ENCODE results near the gene MYO5A. TPM values are rescaled to one million over a fixed set of nuclear protein-coding genes. Genes with fewer than 3 reads are reported as not detected.
A peak's percentile ranks its signal among the peaks of the same experiment; 100 is the strongest.

MYO5A gene
- total and polyA plus RNA-seq, 3 experiments from 2014 or later: 15.8 to 37.3 (median 31.0) TPM

DNA sequence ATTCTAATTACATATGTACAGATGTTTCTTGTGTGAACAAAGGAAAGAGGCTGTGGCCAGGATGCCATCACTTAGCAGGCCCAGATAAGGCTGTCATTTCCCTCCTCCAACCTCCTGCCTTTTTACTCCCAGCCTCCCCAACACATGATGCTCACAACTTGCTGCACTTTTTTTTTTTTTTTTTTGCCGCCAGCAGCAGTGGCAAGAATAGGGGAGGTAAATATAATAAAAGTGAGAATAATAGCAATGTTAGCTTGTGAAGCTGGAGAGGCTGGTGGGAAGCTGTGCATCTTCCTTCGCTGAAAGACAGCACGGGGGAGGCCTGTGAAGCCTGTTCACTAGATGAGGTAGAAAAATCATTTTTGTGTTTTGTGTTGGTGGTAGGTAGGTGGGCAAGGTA is 190.6 kb downstream of the MYO5A start:
- Mint-ChIP-seq H3K4me1 (peaks cover 0 to under 1% (median under 1%) of the 10 kb centered on the region in 3 donors), H3K9me3 (no peaks in the 10 kb centered on the region), H3K27ac (peak overlapping the region in 4 of 8 donors; percentile 12 to 55 (median 28)), H3K36me3 (peaks cover 0 to 58% (median 12%) of the 10 kb centered on the region in 3 donors), H3K27me3 (no peaks in the 10 kb centered on the region), H3K4me3 (no peak overlapping the region)
- H3K27ac ChIP-seq (ENCODE audit: low read depth, low read length): no peak overlapping the region
- ChIA-PET CTCF (interaction anchor here (1.0 kb wide), 2 partner anchors 9 to 81 kb away, joined by 3 read pairs; no protein-coding TSS in a partner anchor), POLR2A (no interaction called here)
- no peak overlapping the region for H3K4me3 ChIP-seq (ENCODE audit: low read length)
- H3K9me3 ChIP-seq (ENCODE audit: low read length): no peaks in the 10 kb centered on the region
- no peaks in the 10 kb centered on the region for H3K27me3 ChIP-seq (ENCODE audit: insufficient read depth, low read length, poor library complexity, severe bottlenecking)
- no peaks in the 10 kb centered on the region for H3K4me1 ChIP-seq (ENCODE audit: insufficient read depth, low read length)
- no peak for DNase-seq
- H3K36me3 ChIP-seq (ENCODE audit: insufficient read depth, low read length): no peaks in the 10 kb centered on the region

GRCh38 chr15:52337198-52337853 is 191.4 kb downstream of the MYO5A start:
- H3K4me3 ChIP-seq (ENCODE audit: low read length): no peak overlapping the region
- Mint-ChIP-seq H3K9me3 (no peaks in the 10 kb centered on the region), H3K4me1 (peaks cover 2 to 5% (median 4%) of the 10 kb centered on the region in 3 donors), H3K36me3 (peaks cover 0 to 57% (median 14%) of the 10 kb centered on the region in 3 donors), H3K27me3 (no peaks in the 10 kb centered on the region), H3K27ac (peak overlapping the region; percentile 1 to 83 (median 50)), H3K4me3 (no peak overlapping the region)
- ChIA-PET CTCF (no interaction called here), POLR2A (no interaction called here)
- no peak for DNase-seq
- no peaks in the 10 kb centered on the region for H3K4me1 ChIP-seq (ENCODE audit: insufficient read depth, low read length)
- no peaks in the 10 kb centered on the region for H3K36me3 ChIP-seq (ENCODE audit: insufficient read depth, low read length)
- no peaks in the 10 kb centered on the region for H3K27me3 ChIP-seq (ENCODE audit: insufficient read depth, low read length, poor library complexity, severe bottlenecking)
- H3K9me3 ChIP-seq (ENCODE audit: low read length): no peaks in the 10 kb centered on the region
- H3K27ac ChIP-seq (ENCODE audit: low read depth, low read length): no peak overlapping the region

GRCh38 chr15:52336529-52336928 is 192.2 kb downstream of the MYO5A start:
- peaks cover 8 to 13% (median 10%) of the 10 kb centered on the region in 3 donors for H3K4me1 Mint-ChIP-seq
- no peaks in the 10 kb centered on the region for H3K9me3 Mint-ChIP-seq
- H3K4me3 ChIP-seq (ENCODE audit: low read length): no peak overlapping the region
- ChIA-PET CTCF (no interaction called here), POLR2A (no interaction called here)
- no peaks in the 10 kb centered on the region for H3K27me3 Mint-ChIP-seq
- no peaks in the 10 kb centered on the region for H3K9me3 ChIP-seq (ENCODE audit: low read length)
- H3K27me3 ChIP-seq (ENCODE audit: insufficient read depth, low read length, poor library complexity, severe bottlenecking): no peaks in the 10 kb centered on the region
- H3K4me1 ChIP-seq (ENCODE audit: insufficient read depth, low read length): peaks cover 5% of the 10 kb centered on the region
- H3K27ac ChIP-seq (ENCODE audit: low read depth, low read length): no peak overlapping the region
- no peaks in the 10 kb centered on the region for H3K36me3 ChIP-seq (ENCODE audit: insufficient read depth, low read length)
- no peak for DNase-seq
- no peak overlapping the region for H3K4me3 Mint-ChIP-seq
- peak overlapping the region in 6 of 8 donors; percentile 1 to 71 (median 29) for H3K27ac Mint-ChIP-seq
- peaks cover 0 to 53% (median 16%) of the 10 kb centered on the region in 3 donors for H3K36me3 Mint-ChIP-seq

- Mint-ChIP-seq H3K4me3 (no peak overlapping the region), H3K9me3 (no peaks in the 10 kb centered on the region), H3K4me1 (peaks cover 12 to 18% (median 16%) of the 10 kb centered on the region in 3 donors), H3K36me3 (peaks cover 0 to 48% (median 13%) of the 10 kb centered on the region in 3 donors), H3K27ac (peak overlapping the region in 4 of 8 donors; percentile 63 to 75 (median 70)), H3K27me3 (no peaks in the 10 kb centered on the region)
- Histone ChIP-seq H3K27ac (ENCODE audit: low read depth, low read length) (no peak overlapping the region), H3K36me3 (ENCODE audit: insufficient read depth, low read length) (no peaks in the 10 kb centered on the region), H3K27me3 (ENCODE audit: insufficient read depth, low read length, poor library complexity, severe bottlenecking) (no peaks in the 10 kb centered on the region), H3K4me1 (ENCODE audit: insufficient read depth, low read length) (peaks cover 10% of the 10 kb centered on the region), H3K4me3 (ENCODE audit: low read length) (no peak overlapping the region), H3K9me3 (ENCODE audit: low read length) (no peaks in the 10 kb centered on the region)
- DNase-seq: no peak
- CTCF ChIA-PET: interaction anchor here (1.5 kb wide), 1 partner anchor 10 kb away, joined by 5 read pairs; no protein-coding TSS in a partner anchor
- POLR2A ChIA-PET: no interaction called here
Observed at GRCh38 chr15:52334491-52335160, 194.1 kb downstream of the MYO5A start.

DNA sequence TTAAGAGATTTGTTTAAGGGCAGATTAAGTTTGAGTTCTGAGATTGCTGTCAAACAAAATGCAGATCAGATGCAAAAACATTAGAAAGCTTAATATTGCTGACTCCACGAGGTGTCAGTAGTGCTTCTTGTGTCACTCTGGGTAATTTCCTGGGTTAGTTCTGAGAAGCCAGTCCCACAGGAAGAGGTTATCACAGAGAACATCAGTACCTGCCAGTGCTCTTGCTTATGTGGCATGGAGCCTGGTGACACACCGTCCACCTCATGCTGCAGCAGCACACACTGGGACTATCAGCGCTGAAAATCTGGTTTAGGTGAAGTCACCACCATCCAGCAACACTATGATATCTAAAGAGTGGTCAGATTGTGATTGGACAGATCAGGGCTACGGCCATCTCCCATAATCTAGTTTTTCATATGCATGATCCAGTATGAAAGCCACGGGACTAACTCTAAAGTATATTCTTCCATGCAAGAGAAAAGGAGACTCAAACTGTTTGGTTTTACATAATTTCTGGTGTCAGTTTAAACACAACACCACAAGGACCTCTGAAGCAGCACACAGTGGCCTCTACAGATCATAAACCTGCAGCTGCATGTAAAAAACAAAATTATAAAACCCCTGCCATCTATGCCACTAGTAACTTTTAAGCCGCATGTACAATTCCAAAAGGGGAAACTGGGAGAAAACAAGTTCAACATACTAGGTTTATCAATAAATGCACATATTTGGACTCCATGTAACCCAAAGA is 197.0 kb downstream of the MYO5A start:
- CTCF ChIA-PET: interaction anchor here (0.5 to 3.0 kb wide), 14 partner anchors 28 to 406 kb away, joined by 3 to 24 read pairs (median 4); partner anchors contain the start of genes ARPP19 and ATOSA
- H3K27me3 Mint-ChIP-seq: no peaks in the 10 kb centered on the region
- H3K4me3 ChIP-seq (ENCODE audit: low read length): no peak overlapping the region
- H3K9me3 ChIP-seq (ENCODE audit: low read length): no peaks in the 10 kb centered on the region
- POLR2A ChIA-PET: interaction anchor here (0.6 to 1.2 kb wide), 4 partner anchors 196 to 448 kb away, joined by 3 to 4 read pairs (median 4); no protein-coding TSS in a partner anchor
- peaks cover 10% of the 10 kb centered on the region for H3K4me1 ChIP-seq (ENCODE audit: insufficient read depth, low read length)
- H3K27ac ChIP-seq (ENCODE audit: low read depth, low read length): no peak overlapping the region
- H3K27me3 ChIP-seq (ENCODE audit: insufficient read depth, low read length, poor library complexity, severe bottlenecking): no peaks in the 10 kb centered on the region
- H3K27ac Mint-ChIP-seq: peak overlapping the region; percentile 48 to 90 (median 83)
- no peaks in the 10 kb centered on the region for H3K9me3 Mint-ChIP-seq
- H3K4me3 Mint-ChIP-seq: peak overlapping the region in 6 of 7 donors; percentile 33 to 65 (median 54)
- DNase-seq: peak in 4 of 5 donors; percentile 24 to 64 (median 58)
- peaks cover 12 to 18% (median 16%) of the 10 kb centered on the region in 3 donors for H3K4me1 Mint-ChIP-seq
- peaks cover 10% of the 10 kb centered on the region for H3K36me3 ChIP-seq (ENCODE audit: insufficient read depth, low read length)
- H3K36me3 Mint-ChIP-seq: peaks cover 14 to 58% (median 23%) of the 10 kb centered on the region in 3 donors

DNA sequence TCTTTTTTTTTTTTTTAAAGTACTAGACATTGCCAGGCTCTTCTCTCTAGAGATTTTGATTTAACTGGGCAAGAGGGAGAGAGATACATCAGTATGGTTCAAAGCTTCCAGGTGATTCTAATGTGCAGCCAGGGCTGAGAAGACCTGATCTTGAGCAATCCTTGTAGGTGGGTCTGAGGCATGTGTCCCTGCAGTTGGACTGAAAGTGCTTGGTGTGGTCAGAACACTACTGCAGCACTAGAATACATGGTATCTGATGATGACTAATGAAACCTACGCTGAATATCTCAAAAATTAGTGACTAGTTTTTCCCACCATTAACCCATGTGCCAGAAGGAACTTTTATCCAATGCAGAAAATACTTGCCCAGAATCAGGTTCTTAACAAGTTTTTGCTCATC is 198.7 kb downstream of the MYO5A start:
- Mint-ChIP-seq H3K36me3 (peaks cover 14 to 56% (median 29%) of the 10 kb centered on the region in 3 donors), H3K4me1 (peaks cover 12 to 18% (median 16%) of the 10 kb centered on the region in 3 donors), H3K27ac (peak overlapping the region in 1 of 8 donors; percentile 79), H3K4me3 (no peak overlapping the region), H3K27me3 (no peaks in the 10 kb centered on the region), H3K9me3 (no peaks in the 10 kb centered on the region)
- Histone ChIP-seq H3K27ac (ENCODE audit: low read depth, low read length) (no peak overlapping the region), H3K4me1 (ENCODE audit: insufficient read depth, low read length) (peaks cover 10% of the 10 kb centered on the region), H3K4me3 (ENCODE audit: low read length) (no peak overlapping the region), H3K9me3 (ENCODE audit: low read length) (no peaks in the 10 kb centered on the region), H3K36me3 (ENCODE audit: insufficient read depth, low read length) (peaks cover 14% of the 10 kb centered on the region), H3K27me3 (ENCODE audit: insufficient read depth, low read length, poor library complexity, severe bottlenecking) (no peaks in the 10 kb centered on the region)
- DNase-seq: no peak
- POLR2A ChIA-PET: interaction anchor here (0.7 kb wide), 1 partner anchor 68 kb away, joined by 5 read pairs; no protein-coding TSS in a partner anchor
- CTCF ChIA-PET: interaction anchor here (0.7 to 2.5 kb wide), 2 partner anchors 9 to 134 kb away, joined by 3 to 6 read pairs; no protein-coding TSS in a partner anchor

DNA sequence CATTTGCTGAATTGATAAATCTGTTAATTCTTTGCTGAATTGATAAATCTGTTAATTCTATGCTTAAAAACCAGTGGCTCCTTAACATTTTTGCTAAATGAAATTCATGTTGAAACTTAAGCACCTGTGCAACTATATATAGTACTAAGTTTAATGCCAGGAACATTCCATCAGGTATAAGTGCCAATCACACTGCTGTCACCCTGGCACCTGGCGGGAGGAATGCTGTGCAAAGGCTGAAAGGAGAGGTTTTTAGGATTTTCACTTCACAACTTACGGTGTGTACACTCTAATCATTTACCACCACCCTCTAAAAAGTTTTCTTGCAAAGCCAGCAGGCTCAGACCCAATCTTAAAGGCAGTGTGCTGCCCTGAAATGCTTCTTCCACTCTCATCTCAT is 199.5 kb downstream of the MYO5A start:
- Histone ChIP-seq H3K4me1 (ENCODE audit: insufficient read depth, low read length) (peaks cover 10% of the 10 kb centered on the region), H3K9me3 (ENCODE audit: low read length) (no peaks in the 10 kb centered on the region), H3K27me3 (ENCODE audit: insufficient read depth, low read length, poor library complexity, severe bottlenecking) (no peaks in the 10 kb centered on the region), H3K27ac (ENCODE audit: low read depth, low read length) (no peak overlapping the region), H3K36me3 (ENCODE audit: insufficient read depth, low read length) (peaks cover 14% of the 10 kb centered on the region), H3K4me3 (ENCODE audit: low read length) (no peak overlapping the region)
- peaks cover 12 to 18% (median 16%) of the 10 kb centered on the region in 3 donors for H3K4me1 Mint-ChIP-seq
- peaks cover 17 to 55% (median 28%) of the 10 kb centered on the region in 3 donors for H3K36me3 Mint-ChIP-seq
- H3K4me3 Mint-ChIP-seq: no peak overlapping the region
- CTCF ChIA-PET: interaction anchor here (0.7 to 2.5 kb wide), 3 partner anchors 9 to 134 kb away, joined by 3 to 6 read pairs (median 5); no protein-coding TSS in a partner anchor
- POLR2A ChIA-PET: interaction anchor here (0.7 kb wide), 1 partner anchor 68 kb away, joined by 5 read pairs; no protein-coding TSS in a partner anchor
- H3K27ac Mint-ChIP-seq: peak overlapping the region in 1 of 8 donors; percentile 54
- DNase-seq: no peak
- no peaks in the 10 kb centered on the region for H3K27me3 Mint-ChIP-seq
- H3K9me3 Mint-ChIP-seq: no peaks in the 10 kb centered on the region
